Thymus (tissue), 11 donors: ENCODE data around the gene NRBF2. TPM values are rescaled to one million over a fixed set of nuclear protein-coding genes. Genes with fewer than 3 reads are reported as not detected.

Experiments used
- DNase-seq, 9 donors: peaks; one replicate each; pipeline ENCODE4 v3.0.0-alpha.2; 2013; ENCODE audit warnings: low spot score in 9 of 9, low read depth in 6 of 9, missing footprints in 1 of 9
- H3K27ac ChIP-seq, 2 donors: one replicate each; pipeline ENCODE4 v1.5.1; 2013; ENCODE audit warnings: control low read depth in 1 of 2, low read depth in 1 of 2, low read length in 1 of 2, mild to moderate bottlenecking in 1 of 2, moderate library complexity in 1 of 2
- H3K27me3 ChIP-seq, 2 donors: one replicate each; pipeline ENCODE4 v1.5.1; 2013; ENCODE audit warnings: low read length in 1 of 2; ENCODE audit not compliant: control insufficient read depth in 2 of 2, insufficient read depth in 1 of 2
- H3K36me3 ChIP-seq, 2 donors: one replicate each; pipeline ENCODE4 v1.5.1; 2013; ENCODE audit warnings: low read length in 1 of 2, mild to moderate bottlenecking in 1 of 2, moderate library complexity in 1 of 2; ENCODE audit not compliant: control insufficient read depth in 2 of 2, insufficient read depth in 2 of 2
- H3K4me1 ChIP-seq, 2 donors: one replicate each; pipeline ENCODE4 v1.5.1; 2013; ENCODE audit warnings: low read length in 2 of 2; ENCODE audit not compliant: control insufficient read depth in 2 of 2, insufficient read depth in 2 of 2
- H3K4me3 ChIP-seq, 2 donors: one replicate each; pipeline ENCODE4 v1.5.1; 2013; ENCODE audit warnings: low read length in 2 of 2, control low read depth in 1 of 2, mild to moderate bottlenecking in 1 of 2
- H3K9me3 ChIP-seq, 2 donors: one replicate each; pipeline ENCODE4 v1.5.1; 2013; ENCODE audit warnings: low read length in 1 of 2, mild to moderate bottlenecking in 1 of 2; ENCODE audit not compliant: control insufficient read depth in 2 of 2, insufficient read depth in 1 of 2
- WGBS: extraction: QIAGEN DNeasy Blood & Tissue Kit; methylation state at CpG from one replicate; pipeline ENCODE4 v1.1.7; 2013; 5-methylcytosine and 5-hydroxymethylcytosine counted together
- polyA plus RNA-seq: library from polyadenylated mRNA; stranded (reverse); fragments of 200-250 nt; gene quantifications from one replicate; pipeline ENCODE4 v1.2.3, GENCODE V29; 2013
- total RNA-seq: library from RNA; stranded (reverse); fragments of 120-200 nt; gene quantifications from one replicate; pipeline ENCODE4 v1.2.4, GENCODE V29; 2013
- donor health status: healthy.

NRBF2 gene
- total and polyA plus RNA-seq, 2 donors, result 25.1 to 39.2 TPM

DNA sequence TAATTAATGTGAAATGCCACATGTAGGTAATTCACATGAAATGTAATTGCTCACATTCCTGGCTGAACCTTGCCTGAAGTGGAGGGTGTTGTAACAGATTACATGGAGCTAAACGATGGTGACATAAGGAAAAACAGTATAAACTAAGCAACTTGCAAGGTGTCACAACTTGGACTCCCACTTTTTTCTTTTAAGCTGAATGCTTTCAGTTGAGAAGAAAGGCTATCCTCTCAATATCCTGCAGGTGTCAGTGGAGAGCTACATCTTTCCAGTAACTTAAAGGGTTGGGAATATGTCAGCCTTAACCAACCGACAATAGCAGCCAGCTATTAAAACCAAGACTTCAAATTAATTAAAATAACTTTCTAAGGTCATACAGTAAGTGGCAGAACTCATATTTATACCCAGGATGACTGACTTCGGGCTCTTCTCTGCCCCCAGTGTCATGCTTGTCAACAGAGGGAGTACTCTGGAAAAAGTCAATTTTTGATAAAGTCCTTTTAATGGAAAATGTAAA, 33.7 kb downstream of the NRBF2 start:
- Histone ChIP-seq H3K4me1 (no peaks in the 10 kb centered on the region), H3K36me3 (peaks cover 6 to 39% of the 10 kb centered on the region in 2 donors), H3K27ac (no peak overlapping the region), H3K9me3 (no peaks in the 10 kb centered on the region), H3K4me3 (no peak overlapping the region), H3K27me3 (no peaks in the 10 kb centered on the region)
- peak; percentile 14 to 79 (median 45) for DNase-seq
- 51% methylated on average over 3 of the region's 3 CpGs for WGBS

DNA sequence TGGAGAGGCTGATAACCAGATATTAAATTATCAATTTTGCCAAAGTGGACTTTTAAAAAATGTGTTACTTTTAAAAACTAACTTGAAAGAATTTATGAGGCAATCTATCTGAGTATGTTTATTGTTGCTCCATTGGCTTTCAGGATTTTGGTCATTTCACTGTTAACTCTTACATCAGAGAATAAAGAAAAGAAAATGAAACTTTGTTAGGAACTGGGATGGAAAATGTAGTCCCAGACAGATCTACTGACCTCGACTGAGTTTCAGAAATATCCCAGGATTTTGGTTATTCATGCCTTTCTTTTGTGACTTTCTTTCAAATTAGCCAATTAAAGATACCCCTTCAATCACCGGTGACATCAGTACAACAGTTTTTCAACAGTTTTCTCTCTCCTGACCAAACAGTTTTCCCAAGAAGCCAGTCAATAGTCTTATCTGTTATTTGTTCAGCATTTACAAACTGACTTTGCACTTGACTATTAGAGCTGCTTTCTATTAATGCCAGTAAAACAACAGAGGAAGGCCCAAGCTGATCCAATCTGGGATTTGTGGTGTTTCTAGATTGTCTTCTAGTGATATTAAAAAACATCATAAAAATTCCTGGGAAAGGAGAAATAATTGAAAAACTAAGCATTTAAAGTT, 35.8 kb downstream of the NRBF2 start:
- no peak overlapping the region for H3K27ac ChIP-seq
- no peak for DNase-seq
- WGBS, result 94% methylated on average over 2 of the region's 2 CpGs
- H3K36me3 ChIP-seq, result peaks cover 6 to 48% of the 10 kb centered on the region in 2 donors
- H3K4me3 ChIP-seq, result no peak overlapping the region
- H3K4me1 ChIP-seq, result no peaks in the 10 kb centered on the region
- no peaks in the 10 kb centered on the region for H3K9me3 ChIP-seq
- H3K27me3 ChIP-seq, result no peaks in the 10 kb centered on the region

DNA sequence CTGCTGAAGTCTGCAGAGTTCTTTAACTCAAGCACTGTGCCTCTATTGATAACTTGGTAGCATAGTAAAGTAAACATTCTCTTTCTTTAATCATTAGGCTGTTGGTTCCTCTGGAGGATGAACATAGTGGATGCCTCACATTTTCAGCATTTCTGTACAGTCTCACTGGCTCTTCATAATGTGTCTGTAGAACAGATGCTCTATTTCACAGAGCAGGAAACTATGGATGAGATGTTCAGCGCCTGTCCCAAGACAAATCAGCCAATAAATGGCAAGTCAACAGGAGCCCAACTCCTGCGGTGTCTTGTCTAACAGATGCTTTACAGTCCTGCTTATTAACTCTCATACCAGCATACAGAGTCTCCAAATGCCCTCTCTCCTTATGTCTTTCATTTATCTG, 36.5 kb downstream of the NRBF2 start:
- DNase-seq, result no peak
- WGBS, result 97% methylated on average over 2 of the region's 2 CpGs
- no peaks in the 10 kb centered on the region for H3K9me3 ChIP-seq
- H3K36me3 ChIP-seq, result peaks cover 3 to 45% of the 10 kb centered on the region in 2 donors
- no peak overlapping the region for H3K4me3 ChIP-seq
- H3K27ac ChIP-seq, result no peak overlapping the region
- H3K4me1 ChIP-seq, result no peaks in the 10 kb centered on the region
- no peaks in the 10 kb centered on the region for H3K27me3 ChIP-seq

DNA sequence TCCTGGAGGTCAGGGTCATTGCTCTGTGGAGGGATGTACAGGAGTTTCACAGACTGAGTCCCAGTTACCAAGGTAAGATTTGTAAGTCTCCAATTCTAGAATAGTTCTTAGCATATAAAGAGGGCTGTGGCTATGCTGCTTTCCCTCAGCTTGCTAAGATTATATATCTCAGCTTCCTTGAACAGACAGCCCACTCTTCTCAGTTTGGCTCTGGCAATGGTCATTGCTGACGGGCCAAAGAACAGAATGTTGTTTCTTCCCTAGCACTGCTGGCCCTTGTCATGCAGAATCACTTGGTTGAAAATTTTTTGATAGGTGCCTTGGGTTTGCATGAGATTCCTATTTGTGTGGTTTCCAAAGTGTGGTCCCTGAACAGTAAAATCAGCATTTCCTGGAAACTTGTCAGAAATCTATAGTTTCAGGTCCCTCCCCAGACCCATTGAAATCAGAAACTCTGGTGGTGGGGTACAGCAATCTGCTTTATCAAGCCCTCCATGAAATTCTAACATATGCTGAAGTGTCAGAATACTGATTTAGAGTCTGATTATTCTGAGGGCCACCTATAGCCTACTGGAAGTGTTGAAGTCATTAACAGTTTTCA, 38.2 kb downstream of the NRBF2 start:
- DNase-seq, result no peak
- H3K27ac ChIP-seq, result no peak overlapping the region
- H3K4me3 ChIP-seq, result no peak overlapping the region
- H3K36me3 ChIP-seq, result peaks cover 7 to 44% of the 10 kb centered on the region in 2 donors
- H3K27me3 ChIP-seq, result no peaks in the 10 kb centered on the region
- 96% methylated on average over 1 of the region's 1 CpG for WGBS
- no peaks in the 10 kb centered on the region for H3K4me1 ChIP-seq
- no peaks in the 10 kb centered on the region for H3K9me3 ChIP-seq

DNA sequence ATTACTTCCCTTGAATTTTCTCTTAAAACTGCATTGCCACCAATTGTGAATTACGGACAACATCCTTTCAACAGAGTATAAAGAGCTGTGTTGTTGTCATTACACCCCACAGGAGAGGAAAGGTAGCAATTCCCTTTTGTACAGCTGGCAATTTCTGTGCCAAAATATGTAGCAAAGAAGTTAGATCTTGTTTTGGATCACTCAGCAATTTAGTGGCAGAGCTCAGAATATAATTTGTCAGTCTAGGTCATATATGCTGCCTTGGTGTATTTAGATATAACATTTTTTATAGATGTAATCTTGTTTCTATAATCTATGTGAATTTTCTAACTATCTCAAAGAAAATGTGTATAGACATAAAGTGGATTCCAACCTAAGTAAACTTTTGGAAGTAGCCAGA, 38.8 kb downstream of the NRBF2 start:
- no peaks in the 10 kb centered on the region for H3K27me3 ChIP-seq
- 96% methylated on average over 1 of the region's 1 CpG for WGBS
- H3K36me3 ChIP-seq, result peaks cover 7 to 44% of the 10 kb centered on the region in 2 donors
- H3K4me3 ChIP-seq, result no peak overlapping the region
- H3K27ac ChIP-seq, result no peak overlapping the region
- DNase-seq, result no peak
- no peaks in the 10 kb centered on the region for H3K4me1 ChIP-seq
- no peaks in the 10 kb centered on the region for H3K9me3 ChIP-seq

DNA sequence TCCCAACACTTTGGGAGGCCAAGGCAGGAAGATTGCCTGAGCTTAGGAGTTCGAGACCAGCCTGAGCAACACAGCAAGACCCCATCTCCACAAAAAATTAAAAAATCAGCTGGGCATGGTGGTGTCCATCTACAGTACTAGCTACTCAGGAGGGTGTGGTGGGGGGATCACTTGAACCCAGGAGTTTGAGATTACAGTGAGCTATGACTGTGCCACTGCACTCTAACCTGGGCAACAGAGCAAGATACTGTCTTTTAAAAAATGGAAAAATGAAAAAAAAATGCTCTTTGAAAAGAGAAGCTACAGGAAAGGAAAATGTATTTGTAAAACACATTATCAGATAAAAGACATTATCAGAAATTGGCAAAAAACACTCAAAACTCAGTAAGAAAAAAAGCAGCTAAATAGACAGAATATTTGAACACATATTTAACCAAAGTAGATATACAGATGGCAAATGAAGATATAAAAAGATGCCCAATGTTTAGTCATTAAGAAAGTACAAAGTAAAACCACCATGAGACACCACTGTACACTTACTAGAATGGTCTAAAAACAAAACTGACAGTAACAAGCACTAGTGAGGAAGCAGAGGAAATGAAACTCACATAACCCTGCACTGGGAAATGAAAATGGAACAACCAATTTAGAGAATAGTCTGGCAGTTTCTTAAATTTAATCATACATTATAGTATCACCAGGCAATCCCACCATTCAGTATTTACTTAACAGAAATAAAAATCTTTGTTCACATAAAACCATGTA, 40.5 kb downstream of the NRBF2 start:
- H3K4me3 ChIP-seq, result no peak overlapping the region
- H3K36me3 ChIP-seq, result peaks cover 7 to 54% of the 10 kb centered on the region in 2 donors
- DNase-seq, result peak in 1 of 9 donors; percentile 35
- H3K27ac ChIP-seq, result no peak overlapping the region
- no peaks in the 10 kb centered on the region for H3K27me3 ChIP-seq
- H3K4me1 ChIP-seq, result no peaks in the 10 kb centered on the region
- H3K9me3 ChIP-seq, result no peaks in the 10 kb centered on the region
- WGBS, result 98% methylated on average over 1 of the region's 1 CpG

DNA sequence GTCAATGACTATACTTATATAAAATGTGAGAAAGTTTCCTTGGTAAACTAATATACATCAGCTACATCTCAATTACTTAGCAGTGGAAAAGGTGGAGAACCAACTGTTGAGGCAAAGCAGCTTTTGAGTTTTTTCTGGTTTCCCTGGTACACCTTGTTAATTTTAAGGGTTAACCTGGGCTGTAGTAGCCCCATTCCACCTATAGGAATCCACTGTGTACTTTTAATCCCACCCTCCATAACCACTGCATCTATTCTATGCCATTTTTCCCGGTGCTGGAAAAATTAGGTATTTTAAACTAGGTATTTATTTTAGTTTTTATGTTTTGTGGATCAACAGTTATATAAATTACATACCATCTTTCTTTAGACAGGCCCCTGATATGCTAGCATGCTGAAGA, 42.4 kb downstream of the NRBF2 start:
- Histone ChIP-seq H3K4me3 (no peak overlapping the region), H3K27ac (no peak overlapping the region), H3K4me1 (no peaks in the 10 kb centered on the region), H3K9me3 (no peaks in the 10 kb centered on the region), H3K36me3 (peaks cover 7 to 52% of the 10 kb centered on the region in 2 donors), H3K27me3 (no peaks in the 10 kb centered on the region)
- DNase-seq, result no peak
- WGBS, result 96% methylated on average over 1 of the region's 1 CpG

DNA sequence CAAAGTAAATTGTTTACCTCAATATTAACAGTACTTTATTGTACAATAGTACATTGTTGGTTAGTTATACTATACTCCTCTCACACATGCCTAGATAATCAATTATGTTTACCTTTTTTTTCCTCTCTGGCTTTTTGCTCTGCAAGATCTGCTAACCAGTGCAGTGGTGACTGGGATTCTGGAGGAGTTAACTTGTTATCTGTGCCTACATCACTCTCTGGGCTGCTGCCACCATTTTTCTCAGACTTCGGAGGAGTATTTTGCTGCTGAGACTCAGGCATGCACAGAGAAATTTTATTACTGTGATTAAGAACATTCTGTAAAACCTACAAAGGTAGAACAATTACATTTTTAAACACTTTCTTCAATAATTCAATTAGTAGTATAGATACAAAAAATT, 59.7 kb downstream of the NRBF2 start:
- Histone ChIP-seq H3K4me3 (no peak overlapping the region), H3K36me3 (peaks cover 26 to 76% of the 10 kb centered on the region in 2 donors), H3K27me3 (no peaks in the 10 kb centered on the region), H3K9me3 (no peaks in the 10 kb centered on the region), H3K4me1 (no peaks in the 10 kb centered on the region), H3K27ac (no peak overlapping the region)
- no peak for DNase-seq
- 97% methylated on average over 1 of the region's 1 CpG for WGBS
